OCI-LY1 (cell line): ENCODE measurements around the gene LMTK2.

Experiments
- EZH2 ChIP-seq: fragments of 200-600 bp; sonication (generic), shearing (Covaris generic); IDR thresholded peaks from 2 replicates; pipeline ENCODE4 v1.8.0; 2017; ENCODE audit warnings: borderline replicate concordance, mixed run types, mild to moderate bottlenecking, antibody characterized with exemption, low read length, moderate library complexity, mixed read lengths
- TF ChIP-seq, protein P1 (sequence below): fragments of 200-600 bp; sonication (generic), shearing (Covaris generic); IDR thresholded peaks from 2 replicates; pipeline ENCODE4 v1.5.1; 2017; ENCODE audit warnings: mild to moderate bottlenecking, antibody characterized with exemption, low read length, moderate library complexity, mixed read lengths

- TF ChIP-seq, protein P1, sequence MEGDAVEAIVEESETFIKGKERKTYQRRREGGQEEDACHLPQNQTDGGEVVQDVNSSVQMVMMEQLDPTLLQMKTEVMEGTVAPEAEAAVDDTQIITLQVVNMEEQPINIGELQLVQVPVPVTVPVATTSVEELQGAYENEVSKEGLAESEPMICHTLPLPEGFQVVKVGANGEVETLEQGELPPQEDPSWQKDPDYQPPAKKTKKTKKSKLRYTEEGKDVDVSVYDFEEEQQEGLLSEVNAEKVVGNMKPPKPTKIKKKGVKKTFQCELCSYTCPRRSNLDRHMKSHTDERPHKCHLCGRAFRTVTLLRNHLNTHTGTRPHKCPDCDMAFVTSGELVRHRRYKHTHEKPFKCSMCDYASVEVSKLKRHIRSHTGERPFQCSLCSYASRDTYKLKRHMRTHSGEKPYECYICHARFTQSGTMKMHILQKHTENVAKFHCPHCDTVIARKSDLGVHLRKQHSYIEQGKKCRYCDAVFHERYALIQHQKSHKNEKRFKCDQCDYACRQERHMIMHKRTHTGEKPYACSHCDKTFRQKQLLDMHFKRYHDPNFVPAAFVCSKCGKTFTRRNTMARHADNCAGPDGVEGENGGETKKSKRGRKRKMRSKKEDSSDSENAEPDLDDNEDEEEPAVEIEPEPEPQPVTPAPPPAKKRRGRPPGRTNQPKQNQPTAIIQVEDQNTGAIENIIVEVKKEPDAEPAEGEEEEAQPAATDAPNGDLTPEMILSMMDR, result no peak
- no peak for TF ChIP-seq EZH2
These were observed 145.9 kb downstream of the LMTK2 start for GRCh38 chr7:98252425-98253054.
